ENCODE results near the gene LPXN. TPM values are rescaled to one million over a fixed set of nuclear protein-coding genes. Genes with fewer than 3 reads are reported as not detected.

Gene LPXN
- total RNA-seq, 4 donors from 2014 or later: 12.3 to 66.0 (median 18.2) TPM

DNA sequence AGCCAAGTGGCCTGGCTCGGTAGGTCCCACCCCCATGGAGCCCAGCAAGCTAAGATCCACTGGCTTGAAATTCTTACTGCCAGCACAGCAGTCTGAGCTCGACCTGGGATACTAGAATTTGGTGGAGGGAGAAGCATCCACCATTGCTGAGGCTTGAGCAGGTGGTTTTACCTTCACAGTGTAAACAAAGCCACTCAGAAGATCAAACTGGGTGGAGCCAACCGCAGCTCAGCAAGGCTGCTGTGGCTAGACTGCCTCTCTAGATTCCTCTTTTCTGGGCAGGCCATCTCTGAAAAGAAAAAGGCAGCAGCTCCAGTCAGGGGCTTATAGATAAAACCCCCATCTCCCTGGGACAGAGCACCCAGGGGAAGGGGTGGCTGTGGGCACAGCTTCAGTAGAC, 45.4 kb downstream of the LPXN start:
- DNase-seq: peak in 2 of 3 donors; percentile 47 to 53
- Histone ChIP-seq H3K4me1 (no peaks in the 10 kb centered on the region), H3K27me3 (no peaks in the 10 kb centered on the region), H3K9me3 (no peaks in the 10 kb centered on the region), H3K36me3 (peaks cover 0 to 47% (median 0%) of the 10 kb centered on the region in 3 donors), H3K4me3 (no peak overlapping the region), H3K27ac (peak overlapping the region in 2 of 4 donors; percentile 2 to 57)
- TF ChIP-seq, protein P1, sequence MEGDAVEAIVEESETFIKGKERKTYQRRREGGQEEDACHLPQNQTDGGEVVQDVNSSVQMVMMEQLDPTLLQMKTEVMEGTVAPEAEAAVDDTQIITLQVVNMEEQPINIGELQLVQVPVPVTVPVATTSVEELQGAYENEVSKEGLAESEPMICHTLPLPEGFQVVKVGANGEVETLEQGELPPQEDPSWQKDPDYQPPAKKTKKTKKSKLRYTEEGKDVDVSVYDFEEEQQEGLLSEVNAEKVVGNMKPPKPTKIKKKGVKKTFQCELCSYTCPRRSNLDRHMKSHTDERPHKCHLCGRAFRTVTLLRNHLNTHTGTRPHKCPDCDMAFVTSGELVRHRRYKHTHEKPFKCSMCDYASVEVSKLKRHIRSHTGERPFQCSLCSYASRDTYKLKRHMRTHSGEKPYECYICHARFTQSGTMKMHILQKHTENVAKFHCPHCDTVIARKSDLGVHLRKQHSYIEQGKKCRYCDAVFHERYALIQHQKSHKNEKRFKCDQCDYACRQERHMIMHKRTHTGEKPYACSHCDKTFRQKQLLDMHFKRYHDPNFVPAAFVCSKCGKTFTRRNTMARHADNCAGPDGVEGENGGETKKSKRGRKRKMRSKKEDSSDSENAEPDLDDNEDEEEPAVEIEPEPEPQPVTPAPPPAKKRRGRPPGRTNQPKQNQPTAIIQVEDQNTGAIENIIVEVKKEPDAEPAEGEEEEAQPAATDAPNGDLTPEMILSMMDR (IDR thresholded peaks at IDR 0.05): no peak
- no peak for TF ChIP-seq POLR2A (IDR thresholded peaks at IDR 0.05)

DNA sequence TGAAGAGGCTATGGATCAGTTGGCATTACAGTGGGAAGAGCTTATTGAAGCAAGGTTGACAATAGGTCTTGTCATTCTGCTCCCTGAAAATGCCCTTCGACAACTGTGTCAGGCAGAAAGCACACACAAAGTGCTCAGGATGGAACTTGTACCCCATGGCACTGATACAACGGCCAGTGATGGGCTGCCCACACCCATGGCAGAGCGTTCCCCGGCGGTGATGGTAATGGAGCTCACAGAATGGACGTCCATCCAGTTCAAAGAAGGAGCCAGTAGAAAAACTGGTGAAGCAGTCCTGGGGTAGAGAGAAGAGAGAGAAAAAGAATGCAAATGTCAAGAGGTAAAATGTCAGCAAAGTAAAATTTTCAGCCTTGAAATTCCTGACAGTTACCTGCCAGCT, 48.2 kb downstream of the LPXN start:
- Histone ChIP-seq H3K4me1 (peaks cover 0 to 5% (median 0%) of the 10 kb centered on the region in 4 donors), H3K4me3 (no peak overlapping the region), H3K36me3 (peaks cover 0 to 39% (median 0%) of the 10 kb centered on the region in 3 donors), H3K27ac (no peak overlapping the region), H3K27me3 (no peaks in the 10 kb centered on the region), H3K9me3 (no peaks in the 10 kb centered on the region)
- peak in 1 of 3 donors; percentile 42 for DNase-seq
- no peak for TF ChIP-seq POLR2A (IDR thresholded peaks at IDR 0.05)
- TF ChIP-seq, protein P1 (IDR thresholded peaks at IDR 0.05): no peak

DNA sequence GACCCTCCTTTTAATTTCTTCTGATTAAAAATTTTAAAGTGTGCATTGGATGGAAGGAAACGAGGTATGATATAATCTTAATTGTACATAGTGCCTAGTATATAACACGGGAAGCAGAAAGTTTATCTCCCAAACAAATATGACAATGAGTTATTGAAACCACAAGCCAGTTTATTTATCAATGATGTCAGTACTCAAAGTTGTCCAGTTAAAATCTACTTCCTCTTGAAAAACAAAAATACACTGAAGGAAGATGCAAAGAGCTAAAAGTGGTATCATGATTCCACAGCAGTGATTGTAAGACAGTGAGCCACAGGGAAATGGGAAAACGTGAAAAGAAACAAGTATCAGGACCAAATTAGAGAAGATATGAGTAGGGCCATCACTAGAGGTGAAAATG, 48.9 kb downstream of the LPXN start:
- TF ChIP-seq POLR2A (IDR thresholded peaks at IDR 0.05): no peak
- TF ChIP-seq, protein P1 (IDR thresholded peaks at IDR 0.05): no peak
- no peak overlapping the region for H3K4me3 ChIP-seq
- DNase-seq: no peak
- no peaks in the 10 kb centered on the region for H3K9me3 ChIP-seq
- no peak overlapping the region for H3K27ac ChIP-seq
- H3K27me3 ChIP-seq: no peaks in the 10 kb centered on the region
- peaks cover 0 to 32% (median 0%) of the 10 kb centered on the region in 3 donors for H3K36me3 ChIP-seq
- peaks cover 0 to 5% (median 0%) of the 10 kb centered on the region in 4 donors for H3K4me1 ChIP-seq

DNA sequence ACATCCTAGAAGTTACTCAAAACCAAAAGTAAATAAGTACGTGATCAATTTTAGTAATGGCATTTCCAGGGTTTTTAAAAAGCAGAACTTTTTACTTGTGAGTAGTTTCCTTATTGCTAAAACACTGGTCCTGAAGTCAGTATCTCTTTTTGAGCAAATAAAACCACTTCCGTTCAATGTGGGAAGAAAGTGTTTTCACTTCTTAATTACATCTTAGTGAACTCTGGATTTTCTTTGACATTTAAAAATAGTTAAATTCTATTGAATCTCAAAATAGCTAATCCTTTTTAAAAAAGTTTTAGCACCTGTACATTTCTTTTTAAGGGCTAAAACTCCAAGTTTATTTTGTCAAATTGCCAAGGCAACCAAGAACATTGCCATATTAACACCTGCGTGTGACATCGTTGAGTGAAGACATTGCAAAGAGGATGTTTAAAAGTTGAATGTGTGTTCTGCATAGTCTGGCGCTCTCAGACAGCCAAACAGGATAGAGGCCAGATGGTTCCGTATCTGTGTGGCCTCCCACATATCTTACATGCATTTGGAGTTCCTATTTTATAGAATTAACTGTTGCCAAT, 50.5 kb downstream of the LPXN start:
- Histone ChIP-seq H3K27ac (peak overlapping the region; percentile 18 to 79 (median 40)), H3K4me3 (no peak overlapping the region), H3K9me3 (no peaks in the 10 kb centered on the region), H3K36me3 (peaks cover 0 to 18% (median 0%) of the 10 kb centered on the region in 3 donors), H3K4me1 (peaks cover 0 to 5% (median 0%) of the 10 kb centered on the region in 4 donors), H3K27me3 (no peaks in the 10 kb centered on the region)
- peak in 2 of 3 donors; percentile 63 to 65 for DNase-seq
- TF ChIP-seq, protein P1 (IDR thresholded peaks at IDR 0.05): no peak
- no peak for TF ChIP-seq POLR2A (IDR thresholded peaks at IDR 0.05)

DNA sequence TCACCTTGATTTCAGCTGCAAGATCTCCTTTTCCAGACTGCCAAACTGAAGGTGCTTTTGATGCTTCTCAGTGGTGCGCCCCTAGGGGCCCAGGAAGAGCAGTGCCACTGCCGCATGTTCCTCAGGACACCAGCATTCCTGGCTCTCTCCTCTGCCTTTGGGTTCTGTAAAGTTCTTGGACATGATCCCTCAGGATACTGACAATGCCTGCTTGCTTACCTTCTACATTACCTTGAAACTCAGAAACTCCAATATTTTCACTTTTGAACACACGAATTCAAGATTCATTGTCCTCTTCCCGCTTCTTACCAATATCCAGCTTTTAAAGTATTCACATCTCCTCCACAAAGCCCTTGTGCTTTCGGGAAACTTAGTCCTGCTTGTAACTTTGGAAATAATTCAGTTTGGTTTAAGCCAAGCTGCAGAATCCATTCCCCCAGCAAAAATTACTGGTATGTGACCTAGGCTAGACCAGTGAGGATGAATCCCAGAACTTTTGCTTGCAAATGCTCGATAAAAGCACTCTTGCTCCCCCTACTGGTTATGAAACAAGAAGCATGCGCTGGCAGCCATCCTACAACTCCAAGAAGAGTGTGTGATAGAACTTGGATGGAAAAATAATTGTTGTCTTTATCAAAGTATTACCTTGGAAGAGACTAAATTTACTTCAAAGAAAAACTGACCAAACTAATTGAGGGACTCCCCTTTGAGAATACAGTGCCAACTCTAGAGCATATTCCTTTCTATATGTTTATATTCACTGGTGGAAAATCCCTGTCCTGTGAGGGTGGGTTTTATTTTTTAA, 51.2 kb downstream of the LPXN start:
- Histone ChIP-seq H3K27ac (peak overlapping the region; percentile 18 to 79 (median 36)), H3K27me3 (no peaks in the 10 kb centered on the region), H3K4me1 (peaks cover 0 to 5% (median 0%) of the 10 kb centered on the region in 4 donors), H3K9me3 (no peaks in the 10 kb centered on the region), H3K4me3 (no peak overlapping the region), H3K36me3 (peaks cover 0 to 17% (median 0%) of the 10 kb centered on the region in 3 donors)
- no peak for TF ChIP-seq POLR2A (IDR thresholded peaks at IDR 0.05)
- TF ChIP-seq, protein P1 (IDR thresholded peaks at IDR 0.05): peak; percentile 5 to 80 (median 76)
- peak; percentile 42 to 77 (median 58) for DNase-seq

Measured in Peyer's patch (tissue), 4 donors.